ENCODE measurements around the gene PPIB.

PPIB gene

DNA sequence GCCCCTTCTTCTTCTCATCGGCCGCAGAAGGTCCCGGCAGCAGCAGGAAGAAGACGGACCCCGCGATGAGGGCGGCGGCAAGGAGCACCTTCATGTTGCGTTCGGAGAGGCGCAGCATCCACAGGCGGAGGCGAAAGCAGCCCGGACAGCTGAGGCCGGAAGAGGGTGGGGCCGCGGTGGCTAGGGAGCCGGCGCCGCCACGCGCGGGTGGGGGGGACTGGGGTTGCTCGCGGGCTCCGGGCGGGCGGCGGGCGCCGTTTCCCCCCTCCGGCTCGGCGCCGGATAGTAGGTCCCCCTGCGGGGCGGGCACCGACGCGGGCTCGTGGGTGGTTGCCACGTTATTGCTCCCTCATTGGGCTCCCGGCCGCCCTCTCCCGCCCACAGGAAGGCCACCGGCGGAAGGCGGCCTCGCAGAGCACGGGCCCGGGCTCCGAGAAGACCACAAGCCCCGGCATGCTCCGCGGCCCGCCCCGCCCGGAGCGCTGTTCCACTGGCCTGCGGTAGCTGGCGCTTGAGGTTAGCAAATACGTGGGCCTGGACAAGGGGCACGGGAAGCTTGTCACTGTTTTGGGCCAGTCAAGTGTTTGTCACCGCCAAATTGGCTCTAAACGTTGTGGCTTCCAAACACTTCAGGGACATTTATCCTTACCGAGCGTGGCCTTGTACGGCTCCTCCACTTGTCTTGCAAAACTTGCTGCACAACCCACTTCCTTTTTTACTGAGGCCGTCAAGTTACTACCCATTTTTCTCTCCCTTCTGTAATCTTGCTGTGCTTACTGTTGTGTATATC is at the start of gene PPIB:
PPIB (minus strand) TSS at position 154 of the 790 bp plus-strand sequence; CDS start at position 118, 36 bp downstream.
- peak; percentile 83 for DNase-seq

GRCh38 chr15:64211696-64212095 is 48.9 kb upstream of the PPIB start:
- DNase-seq, result no peak

DNA sequence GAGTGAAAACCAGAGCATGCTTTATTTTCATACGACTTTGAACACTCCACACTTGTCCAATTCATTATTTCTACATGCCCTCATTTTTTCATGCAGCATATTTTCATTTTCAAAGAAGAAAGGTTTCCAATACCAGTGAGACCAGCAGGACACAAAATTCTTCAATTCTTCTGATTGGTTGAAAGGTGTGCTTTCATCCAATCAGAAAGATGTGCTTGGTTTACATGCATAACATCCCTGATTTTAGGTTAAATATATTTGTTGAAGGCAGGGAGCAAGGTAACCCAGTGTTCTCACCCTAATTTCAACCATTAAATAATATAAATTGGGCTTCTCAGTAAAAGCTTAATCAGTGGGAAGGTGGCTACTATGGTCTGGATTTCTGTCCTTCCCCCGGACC is 47.5 kb upstream of the PPIB start:
- no peak for DNase-seq

DNA sequence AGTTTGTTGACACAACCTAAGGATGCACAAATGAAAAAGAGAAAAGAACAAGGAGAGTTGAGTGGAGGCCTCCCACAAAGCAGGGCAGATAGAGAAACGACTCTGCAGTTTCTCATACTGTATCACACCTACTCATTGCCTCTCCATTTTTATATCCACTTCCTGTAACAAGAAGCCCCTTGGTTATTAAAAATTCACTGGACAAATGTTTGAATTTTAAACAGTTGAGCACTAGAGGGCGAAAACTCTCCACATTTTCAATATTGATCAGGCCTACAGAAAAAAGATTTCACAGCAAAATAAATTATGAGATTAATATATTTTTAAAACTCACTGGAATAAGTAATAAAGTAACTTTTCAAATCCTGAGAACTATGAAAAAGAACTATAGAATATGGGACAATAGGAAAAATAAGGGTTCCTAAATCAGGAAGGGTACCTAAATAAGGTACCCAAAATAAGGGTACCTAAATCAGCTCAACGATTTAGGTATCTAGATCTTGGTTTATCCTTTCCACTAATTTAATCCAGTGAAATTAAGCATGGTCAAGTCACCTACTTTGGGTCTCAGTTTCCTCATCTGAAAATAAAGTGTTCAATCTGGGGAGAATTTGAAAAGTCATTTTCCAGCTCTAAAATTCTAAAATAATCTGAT is 47.0 kb upstream of the PPIB start:
- no peak for DNase-seq

DNA sequence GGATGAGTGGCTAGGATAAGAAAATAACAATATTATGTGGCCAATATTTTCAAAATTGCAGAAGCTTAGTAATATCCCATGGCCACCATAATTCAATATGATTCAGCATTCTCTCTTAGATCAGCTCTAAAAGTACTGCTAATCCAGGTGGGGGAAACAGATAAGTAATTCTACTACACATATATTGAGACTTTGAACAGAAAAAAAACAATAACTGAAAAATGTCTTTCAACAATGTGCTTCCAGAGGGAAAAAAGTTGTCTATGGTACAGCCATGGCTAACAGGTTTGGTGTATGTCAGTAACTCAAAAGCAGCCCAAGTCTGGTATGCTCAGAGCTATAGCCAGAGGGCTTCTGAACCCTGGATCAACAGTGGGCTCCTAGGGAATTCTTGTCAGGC is 42.4 kb upstream of the PPIB start:
- DNase-seq, result no peak

- DNase-seq, result no peak
These were observed 34.6 kb upstream of the PPIB start for GRCh38 chr15:64197425-64197824.

DNA sequence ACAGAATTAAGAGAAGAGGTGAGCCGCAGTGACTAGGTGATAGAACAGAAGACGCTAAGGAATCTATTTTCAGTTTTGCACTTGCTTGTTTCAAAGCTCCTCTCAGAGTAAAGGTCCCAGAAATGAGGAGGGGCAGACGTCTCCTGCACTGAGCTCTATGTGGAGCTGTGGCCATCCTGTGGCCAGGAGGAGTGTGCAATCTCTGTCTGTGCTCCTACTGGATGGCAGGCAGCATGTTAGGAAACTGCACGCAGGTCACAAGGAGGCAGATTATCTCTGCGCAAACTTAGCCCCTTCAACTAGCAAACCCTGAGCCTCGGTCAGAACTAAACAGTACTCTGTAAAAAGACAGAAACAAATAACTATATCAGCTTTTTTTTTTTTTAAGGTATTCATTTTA is 31.1 kb upstream of the PPIB start:
- no peak for DNase-seq

DNA sequence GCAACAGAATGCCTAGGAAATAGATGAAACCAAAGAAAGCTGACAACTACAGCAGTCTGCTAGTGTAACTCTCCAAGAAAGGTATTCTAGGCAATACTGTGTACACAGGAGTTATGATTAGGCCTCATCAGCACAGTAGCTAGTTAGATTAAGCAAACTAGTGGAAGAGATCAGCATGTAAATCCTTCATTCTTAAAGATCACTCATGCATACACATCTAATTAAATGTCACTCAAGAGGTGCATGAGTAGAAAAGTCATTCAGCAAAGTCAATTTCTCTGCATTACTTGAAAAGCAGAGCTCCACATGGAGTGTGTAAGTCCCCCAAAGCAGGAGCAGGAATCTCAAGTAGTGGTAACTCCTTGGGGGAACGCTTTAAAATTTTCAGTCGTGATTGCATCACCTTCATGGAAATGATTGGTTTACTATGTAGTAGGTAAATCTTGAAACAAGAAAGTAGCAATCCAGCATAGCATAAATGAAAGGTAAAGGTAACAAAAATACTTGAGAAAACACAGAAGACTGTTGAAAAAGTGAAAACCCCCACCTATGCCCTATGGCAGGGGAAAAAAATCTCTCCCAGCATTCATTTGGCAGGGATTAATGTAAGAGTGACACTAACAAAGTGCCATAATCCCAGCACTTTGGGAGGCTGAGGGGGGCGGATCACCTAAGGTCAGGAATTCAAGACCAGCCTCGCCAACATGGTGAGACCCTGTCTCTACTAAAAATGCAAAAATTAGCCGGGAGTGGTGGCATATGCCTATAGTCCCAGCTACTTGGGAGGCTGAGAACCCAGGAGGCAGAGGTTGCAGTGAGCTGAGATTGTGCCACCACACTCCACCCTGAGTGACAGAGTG is 29.4 kb upstream of the PPIB start:
- DNase-seq, result no peak

DNA sequence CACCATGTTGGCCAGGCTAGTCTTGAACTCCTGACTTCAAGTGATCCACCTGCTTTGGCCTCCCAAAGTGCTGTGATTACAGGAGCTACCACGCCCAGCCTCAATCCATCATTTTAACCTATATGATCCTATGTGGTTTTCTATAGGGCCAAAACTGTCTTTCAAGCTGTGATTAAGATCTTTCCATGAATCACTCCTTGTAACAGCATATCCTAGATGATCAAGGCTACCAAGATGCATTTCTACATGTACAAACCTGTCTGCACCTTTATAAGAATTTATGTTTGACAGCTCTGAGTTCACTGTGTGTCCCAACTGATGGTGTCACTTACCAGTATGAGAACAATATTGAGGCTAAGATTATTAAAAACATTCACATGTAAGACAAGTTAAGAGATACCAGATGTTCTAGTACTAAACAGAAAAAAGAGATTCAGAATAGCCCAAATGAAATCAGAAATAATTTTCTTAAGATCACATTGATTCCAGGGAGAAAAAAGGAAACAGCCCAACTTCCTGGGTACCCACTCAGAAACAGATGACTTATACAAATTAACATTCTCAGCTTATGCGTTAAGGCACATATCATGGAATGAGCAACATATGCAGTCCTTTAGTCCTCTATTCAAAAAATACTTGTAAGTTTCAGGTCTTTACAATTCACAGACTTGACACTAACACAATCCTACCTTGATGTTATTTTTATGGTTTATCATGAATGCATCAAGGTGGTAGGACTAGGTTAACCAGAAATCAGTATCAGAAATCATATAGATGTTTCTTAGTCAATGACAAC is 24.8 kb upstream of the PPIB start:
- no peak for DNase-seq

DNA sequence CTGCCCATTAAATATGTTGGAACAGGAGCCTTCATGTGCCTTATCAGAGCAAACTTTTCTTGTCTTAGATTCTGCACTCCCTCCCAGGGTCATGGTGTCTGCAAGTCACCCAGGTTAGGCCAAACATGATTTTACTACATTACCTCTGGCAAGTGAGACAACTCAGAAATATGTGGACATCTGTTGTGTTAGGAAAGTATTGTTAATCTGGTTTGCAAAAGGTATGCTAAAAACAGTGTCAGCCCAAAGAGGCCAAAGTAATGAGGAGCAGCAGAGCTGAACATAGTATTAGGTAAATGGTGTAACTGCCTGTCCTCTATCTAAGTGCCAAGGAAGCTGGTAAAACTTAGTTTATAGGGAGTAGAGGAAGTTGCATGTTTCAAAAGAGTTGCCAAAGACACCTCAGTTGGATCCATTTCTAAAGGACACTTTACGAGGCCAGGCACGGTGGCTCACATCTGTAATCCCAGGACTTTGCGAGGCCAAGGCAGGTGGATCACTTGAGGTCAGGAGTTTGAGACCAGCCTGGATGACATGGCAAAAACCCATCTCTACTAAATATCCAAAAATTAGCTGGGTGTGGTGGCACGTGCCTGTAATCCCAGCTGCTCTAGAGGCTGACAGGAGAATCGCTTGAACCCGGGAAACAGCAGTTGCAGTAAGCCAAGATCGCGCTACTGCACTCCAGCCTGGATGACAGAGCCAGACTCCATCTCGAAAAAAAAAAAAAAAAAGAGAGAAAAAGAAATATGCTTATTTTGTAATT is 22.5 kb upstream of the PPIB start:
- DNase-seq, result no peak

- no peak for DNase-seq
These were observed 20.1 kb upstream of the PPIB start for GRCh38 chr15:64182859-64183370.

DNA sequence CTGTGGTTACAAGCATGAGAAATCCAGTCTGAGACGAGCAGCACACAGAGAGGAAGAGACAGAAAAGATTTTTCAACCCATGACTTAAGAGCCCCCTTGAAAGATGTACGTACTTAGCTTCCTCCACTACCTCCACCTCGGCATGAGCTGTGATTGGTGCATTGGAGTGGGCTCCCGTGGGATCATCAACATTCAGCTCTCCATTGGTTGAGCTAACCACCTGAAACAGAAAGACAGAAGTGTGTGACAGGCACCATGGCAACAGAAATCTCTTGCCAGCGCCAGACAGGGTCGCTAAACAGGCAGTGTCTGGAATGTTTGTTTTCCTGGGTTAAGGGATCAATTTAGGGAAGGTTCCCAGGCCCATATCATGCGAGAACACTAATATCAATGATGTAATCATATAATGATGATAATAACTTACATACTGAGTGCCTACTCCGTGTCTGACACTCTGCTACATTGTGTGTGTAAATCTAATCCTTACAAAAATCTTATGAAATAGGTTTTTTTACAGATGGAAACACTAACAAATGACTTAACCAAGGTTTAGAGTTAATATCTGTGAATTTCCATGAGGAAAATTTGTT is 17.5 kb upstream of the PPIB start:
- DNase-seq, result no peak

DNA sequence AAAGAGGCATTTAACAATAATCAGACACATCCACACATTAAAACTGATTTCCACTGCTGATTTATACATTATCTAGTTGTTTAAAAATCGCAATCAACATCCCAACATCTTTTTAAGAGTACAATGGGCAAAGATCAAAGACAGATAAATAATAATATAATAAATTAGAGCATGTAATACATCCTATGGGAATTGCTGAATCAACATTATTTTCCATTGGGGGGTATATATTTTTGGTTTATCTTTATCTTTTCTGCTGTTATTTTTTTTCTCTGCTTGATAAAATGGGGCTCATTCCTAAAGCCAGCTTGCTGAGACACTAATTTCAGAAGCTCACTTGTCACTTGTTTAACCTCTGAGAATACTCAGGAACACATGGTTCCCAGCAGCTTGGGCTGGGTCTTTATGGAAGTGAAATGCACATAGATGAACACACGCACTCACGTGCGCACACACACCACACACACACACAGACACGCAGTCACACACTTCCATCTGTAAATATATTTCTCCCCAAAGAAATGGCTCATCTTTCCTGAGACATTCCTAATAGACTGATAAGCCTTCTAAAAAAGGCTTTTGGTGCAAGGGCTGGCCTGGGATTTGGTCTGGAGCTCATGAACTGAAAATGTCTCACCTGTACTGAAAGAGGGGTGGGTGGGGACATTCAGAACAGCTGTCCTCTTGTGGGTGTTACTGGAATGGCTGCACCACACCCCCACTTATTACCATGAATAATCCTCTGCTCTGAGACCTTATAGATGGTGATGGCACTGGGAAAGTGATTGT is 3.5 kb upstream of the PPIB start:
- DNase-seq, result no peak

DNA sequence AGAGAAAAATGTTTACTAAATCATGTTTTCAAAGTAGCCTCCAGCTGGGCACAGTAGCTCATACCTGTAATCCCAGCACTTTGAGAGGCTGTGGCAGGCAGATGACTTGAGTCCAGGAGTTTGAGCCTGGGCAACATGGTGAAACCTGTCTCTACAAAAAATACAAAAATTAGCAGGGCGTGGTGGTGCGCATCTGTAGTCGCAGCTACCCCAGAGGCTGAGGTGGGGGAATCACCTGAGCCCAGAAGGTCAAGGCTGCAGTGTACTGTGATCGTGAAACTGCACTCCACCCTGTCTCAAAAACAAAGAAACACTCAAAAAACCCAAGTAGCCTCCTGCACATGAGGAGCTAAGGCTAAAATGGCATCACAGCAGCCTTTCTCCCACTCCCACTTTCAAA is 1.6 kb upstream of the PPIB start:
- DNase-seq, result no peak

GRCh38 chr15:64163659-64164362 is 989 bp upstream of the PPIB start:
- no peak for DNase-seq

GRCh38 chr15:64162478-64162868 is 349 bp downstream of the PPIB start:
- DNase-seq, result no peak

GRCh38 chr15:64161688-64162477 is 939 bp downstream of the PPIB start:
- DNase-seq, result no peak

DNA sequence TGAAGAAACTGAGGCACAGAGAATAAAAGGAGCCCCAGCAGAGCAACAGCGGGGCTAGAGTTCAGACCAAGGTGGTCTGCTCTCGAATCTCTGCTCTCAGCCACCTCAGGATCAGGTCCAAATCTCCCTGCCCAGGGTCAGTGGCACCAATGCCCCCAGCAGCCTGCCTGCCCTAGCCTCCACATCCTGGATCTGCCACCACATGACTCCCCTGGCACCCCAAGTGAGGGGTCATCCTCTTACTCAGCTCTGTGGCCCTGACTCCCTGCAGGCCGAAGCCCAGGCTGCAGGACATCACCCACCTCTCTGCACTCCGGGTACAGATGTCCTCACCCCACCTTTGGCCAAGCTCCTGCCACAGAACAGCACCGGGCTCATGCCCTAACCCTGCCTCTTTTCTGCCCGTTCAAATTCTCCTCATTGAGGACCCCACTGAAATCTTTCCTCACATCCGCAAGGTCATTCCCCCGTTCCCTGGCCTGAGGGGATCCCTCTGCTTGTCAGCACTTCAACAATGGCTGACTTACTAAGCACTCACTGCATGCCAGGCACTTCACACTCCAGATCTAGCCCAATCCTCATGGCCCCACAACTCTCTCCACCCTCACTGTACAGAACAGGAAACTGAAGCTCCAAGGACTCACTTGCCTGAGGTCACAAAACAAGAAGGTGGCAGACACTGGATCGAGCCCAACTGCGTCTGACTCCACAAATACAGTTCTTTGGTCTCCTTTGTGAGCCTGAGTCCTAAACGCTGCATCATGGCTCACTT is 4.3 kb downstream of the PPIB start:
- no peak for DNase-seq

All from 8988T (cell line).